Hematopoietic multipotent progenitor cell (in vitro differentiated cells): Measurements from ENCODE around the gene CFAP141. TPM values are rescaled to one million over a fixed set of nuclear protein-coding genes. Genes with fewer than 3 reads are reported as not detected.
"Not testable (repeated sequence)": the region's sequence is repeated elsewhere in the genome, so short reads cannot be mapped to it uniquely, and the experiment has no call there.

Source experiments
- DNase-seq, 3 donors: peaks; one replicate each; pipeline ENCODE4 v3.0.0-alpha.2; 2011 to 2015; ENCODE audit warnings: low read depth in 2 of 3, low spot score in 2 of 3
- total RNA-seq: library from RNA; depleted of rRNA; stranded (reverse); fragments of >200 nt; gene quantifications from one replicate; pipeline ENCODE4 v1.2.3, GENCODE V29; 2012

CFAP141 gene
- total RNA-seq, 1 donor: not detected

DNA sequence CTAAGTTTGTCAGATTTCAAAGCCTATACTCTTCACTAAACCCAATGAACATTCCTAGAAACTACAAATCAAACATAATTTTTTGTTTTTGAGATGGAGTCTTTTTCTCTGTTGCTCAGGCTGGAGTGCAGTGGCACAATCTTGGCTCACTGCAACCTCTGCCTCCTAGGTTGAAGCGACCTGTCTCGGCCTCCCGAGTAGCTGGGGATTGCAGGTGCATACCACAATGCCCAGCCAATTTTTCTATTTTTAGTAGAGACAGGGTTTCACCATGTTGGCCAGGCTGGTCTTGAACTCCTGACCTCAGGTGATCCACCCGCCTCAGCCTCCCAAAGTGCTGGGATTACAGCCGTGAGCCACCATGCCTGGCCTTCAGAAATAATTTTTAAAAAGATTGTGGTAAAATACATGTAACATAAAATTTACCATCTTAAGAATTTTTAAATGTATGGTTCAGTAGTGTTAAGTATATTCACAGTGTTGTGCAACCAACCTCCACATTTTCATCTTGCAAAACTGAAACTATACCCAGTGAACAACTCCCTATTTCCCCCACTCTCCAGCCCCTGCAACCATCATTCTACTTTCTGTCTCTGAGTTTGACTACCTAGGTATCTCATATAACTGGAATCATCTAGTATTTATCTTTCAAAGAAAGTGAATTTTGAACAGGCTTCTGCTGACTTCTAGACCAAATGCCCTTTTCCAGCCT lies 2.7 kb upstream of the CFAP141 start:
- DNase-seq: no peak

DNA sequence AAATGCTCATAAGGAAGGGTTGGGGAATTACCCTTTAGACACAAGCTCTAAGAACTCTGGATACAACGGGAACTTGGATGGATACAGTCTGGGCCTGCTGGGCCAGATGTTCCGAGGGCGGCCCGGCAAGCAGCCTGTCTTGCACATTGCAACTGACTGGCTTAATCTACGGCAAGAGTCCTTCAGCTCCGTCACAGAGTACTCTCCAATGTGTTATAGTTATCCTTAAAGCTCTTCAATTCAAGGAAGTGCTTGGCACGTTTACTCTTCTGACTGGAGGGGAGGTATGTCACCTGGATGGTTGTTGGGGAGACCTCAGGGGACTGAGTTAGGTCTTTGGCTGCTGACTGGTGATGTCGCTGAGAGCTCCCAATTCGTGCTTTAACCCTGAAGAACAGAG lies 1.1 kb upstream of the CFAP141 start:
- DNase-seq: no peak

DNA sequence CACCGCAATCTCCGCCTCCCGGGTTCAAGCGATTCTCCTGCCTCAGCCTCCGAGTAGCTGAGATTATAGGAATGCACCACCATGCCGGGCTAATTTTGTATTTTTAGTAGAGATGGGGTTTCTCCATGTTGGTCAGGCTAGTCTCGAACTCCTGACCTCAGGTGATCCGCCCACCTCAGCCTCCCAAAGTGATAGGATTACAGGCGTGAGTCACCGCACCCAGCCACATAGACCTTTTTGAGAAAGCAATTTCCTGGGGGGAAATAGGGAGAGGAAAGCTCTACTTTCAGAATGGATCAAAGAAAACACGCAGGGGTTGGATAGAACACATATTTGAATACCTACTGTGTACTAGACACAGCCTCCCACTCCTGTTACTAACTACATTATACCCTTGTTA lies 355 bp downstream of the CFAP141 start:
- not testable (repeated sequence) for DNase-seq

DNA sequence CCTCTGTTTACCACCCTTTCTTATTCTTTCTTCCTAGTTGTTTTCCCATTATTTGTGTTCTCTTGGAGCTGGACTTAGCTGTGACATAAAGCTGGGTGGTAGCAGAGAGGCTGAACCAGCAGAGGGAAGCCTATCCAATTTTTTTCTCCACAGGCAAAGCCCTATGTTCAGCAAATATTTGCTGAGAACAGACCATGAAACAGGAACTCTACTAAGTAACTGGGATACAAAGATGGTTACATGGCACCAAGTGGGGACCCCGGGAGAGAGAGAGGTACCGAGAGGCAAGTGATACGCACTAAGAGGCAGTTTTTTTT lies 6.6 kb downstream of the CFAP141 start:
- no peak for DNase-seq

DNA sequence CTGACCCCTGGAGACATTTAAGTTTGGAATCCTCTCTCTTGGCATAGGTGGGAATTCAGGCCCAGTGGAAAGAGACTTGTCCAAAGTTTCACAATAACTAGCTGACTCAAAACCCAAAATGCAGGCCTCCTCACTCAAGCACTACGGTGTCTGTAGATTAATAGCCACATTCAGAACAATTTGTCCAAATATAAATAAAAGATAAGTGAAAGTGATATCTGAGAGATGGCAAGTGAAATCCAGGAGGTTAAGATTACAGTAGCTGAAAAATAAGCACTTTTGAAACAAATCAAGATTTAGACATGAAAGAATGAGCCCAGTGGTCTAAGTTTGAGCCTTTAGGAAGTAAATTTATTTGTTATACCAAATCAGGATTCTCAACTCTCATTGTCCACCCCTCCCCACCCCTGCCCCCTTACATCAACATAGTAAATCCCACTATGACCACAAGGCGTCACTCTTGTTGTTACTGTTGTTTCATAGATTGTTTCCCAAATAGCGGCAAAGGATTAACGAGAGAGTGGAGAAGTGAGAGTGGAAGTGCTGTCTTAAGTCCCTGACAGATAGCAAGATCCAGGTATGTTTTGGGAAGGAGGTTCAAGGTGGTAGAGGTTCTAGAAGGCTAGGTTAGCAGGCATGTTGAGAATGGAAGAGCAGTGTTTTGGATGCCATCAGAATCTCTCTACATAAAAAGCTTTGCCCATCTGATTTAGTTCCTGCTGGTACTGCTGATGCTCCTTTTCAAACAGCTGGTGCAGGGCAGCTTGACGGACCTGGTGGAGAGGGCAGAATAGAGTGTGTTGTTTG lies 7.2 kb downstream of the CFAP141 start:
- peak; percentile 34 to 85 (median 65) for DNase-seq

DNA sequence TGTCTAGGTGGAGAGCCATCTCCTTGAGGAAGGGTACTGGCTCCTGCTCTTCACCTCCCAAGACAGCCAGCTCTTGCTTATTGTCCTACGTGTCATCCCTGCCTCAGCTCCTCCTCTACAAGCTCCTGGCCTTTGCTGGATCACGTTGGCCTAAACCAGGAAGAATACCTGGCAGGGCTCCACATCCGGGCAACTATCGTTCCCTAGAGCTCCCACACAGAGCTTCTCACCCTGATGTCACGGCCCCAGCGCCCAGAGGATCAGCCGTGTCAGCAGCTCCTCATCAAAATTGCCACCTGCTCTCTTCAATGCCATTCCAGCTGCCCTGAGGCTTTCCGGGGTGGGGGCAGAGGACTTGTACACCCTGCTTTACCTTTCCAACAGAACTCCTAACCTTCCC lies 12.3 kb downstream of the CFAP141 start:
- DNase-seq: no peak

DNA sequence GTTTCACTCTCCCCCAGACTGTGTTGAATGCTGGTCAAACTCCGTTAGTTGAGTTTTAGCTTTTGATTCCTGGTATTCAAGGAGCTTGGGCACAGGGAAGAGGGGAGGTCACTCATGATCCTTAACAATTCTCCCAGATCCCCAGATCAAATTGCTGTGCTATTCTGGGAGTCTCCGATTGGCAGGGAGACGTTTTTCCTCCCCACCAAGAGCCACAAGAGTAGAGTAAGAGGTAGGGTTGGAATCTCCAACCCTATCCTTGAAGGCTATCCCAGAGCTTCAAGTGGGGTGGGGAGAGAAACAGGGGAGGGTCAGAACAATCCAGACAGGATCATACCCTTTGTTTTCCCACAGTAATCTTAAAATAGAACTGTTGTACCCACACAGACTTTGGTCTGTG lies 13.7 kb downstream of the CFAP141 start:
- DNase-seq: no peak

DNA sequence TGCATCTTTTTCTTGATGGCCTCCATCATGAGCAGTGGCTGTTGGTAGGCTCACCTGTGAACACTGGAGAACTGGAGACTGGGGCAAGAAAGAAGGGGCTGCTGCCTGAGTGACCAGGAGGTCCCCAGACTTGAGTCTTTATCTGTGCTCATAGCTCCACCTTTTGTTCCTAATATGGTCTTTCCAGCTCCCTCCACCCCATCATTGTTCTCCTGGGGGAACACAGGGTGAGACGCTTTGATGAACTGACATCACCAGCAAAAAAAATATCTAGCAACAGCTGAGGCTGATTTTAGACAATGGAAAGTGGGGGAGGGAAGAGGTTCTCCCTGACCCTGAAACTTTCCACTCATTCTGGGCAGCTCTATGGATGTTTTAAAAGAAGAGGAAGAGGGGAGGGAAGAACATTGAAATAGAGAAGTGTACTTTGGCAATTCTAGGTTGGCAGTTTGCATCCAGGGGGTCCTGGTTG lies 14.1 kb downstream of the CFAP141 start, which contains the start of gene TPM3:
TPM3 (minus strand) TSS at position 111 of the 472 bp plus-strand sequence; CDS start at position 29, 82 bp downstream.
- peak in 1 of 3 donors; percentile 38 for DNase-seq

DNA sequence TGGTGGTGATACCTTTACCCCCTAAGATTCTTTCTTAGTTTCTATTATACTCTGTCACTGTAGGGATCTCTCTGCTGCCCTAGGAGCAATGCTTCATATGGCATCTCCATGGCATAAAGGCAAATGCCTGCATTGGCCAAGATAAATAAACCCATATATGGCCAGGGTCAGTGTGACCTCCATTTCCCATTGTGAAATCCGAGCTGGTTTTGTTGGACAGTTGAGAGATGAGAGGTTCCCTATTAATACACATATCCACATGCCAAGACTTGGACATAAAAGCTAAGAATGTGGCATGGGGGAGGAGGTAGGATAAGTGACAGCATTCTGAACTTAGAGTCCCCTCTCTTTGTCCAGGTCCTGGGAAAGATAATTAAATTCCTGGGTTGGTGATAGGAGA lies 15.6 kb downstream of the CFAP141 start:
- DNase-seq: no peak

DNA sequence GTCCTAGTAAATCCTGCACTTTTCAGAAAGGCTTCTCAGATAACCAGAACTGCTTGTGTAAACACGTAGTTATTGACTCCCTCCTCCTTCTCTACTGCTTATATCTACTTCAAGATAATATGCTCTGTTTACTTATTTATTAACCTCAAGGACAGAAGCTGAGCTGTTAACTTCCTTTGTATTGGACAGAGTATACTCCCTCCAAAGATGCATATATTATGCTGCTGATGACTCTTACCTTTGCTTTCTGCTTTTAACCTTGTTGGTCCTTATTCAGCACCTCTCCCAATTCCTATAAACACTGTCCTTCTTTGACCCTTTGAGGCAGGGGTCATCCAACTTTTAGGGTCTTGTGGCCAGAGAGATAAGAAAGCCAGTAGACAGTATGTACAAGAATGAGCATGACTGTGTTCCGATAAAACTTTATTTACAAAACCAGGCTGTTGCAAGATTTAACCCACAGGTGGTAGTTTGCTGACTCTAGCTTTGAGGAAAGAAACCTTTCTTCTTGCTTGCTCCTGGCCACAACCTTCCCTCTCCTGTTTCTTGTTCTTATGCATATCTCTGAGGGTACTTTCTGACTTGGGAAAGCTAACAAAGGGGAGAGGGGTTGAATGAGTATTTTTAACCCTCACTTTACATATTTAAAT lies 19.2 kb downstream of the CFAP141 start:
- no peak for DNase-seq

DNA sequence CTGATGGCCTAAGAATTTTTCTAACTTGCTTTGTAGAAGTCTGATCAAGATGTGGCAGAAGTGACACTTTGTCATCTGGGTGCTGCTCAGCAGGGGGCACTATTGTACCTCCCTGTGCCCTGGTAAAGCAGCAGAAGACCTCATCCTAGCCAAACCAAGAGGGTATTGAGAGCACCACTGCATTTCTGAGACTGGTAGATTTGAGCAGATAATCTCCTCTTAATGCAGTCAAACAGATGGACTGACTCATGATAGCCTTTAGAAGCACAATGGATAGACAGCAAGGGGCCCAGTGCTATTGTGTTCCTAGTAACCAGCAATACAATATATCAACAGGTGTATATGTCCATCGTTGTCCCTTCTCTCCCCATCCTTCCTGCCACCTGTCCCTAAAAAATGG lies 20.0 kb downstream of the CFAP141 start:
- peak in 2 of 3 donors; percentile 72 to 87 for DNase-seq

DNA sequence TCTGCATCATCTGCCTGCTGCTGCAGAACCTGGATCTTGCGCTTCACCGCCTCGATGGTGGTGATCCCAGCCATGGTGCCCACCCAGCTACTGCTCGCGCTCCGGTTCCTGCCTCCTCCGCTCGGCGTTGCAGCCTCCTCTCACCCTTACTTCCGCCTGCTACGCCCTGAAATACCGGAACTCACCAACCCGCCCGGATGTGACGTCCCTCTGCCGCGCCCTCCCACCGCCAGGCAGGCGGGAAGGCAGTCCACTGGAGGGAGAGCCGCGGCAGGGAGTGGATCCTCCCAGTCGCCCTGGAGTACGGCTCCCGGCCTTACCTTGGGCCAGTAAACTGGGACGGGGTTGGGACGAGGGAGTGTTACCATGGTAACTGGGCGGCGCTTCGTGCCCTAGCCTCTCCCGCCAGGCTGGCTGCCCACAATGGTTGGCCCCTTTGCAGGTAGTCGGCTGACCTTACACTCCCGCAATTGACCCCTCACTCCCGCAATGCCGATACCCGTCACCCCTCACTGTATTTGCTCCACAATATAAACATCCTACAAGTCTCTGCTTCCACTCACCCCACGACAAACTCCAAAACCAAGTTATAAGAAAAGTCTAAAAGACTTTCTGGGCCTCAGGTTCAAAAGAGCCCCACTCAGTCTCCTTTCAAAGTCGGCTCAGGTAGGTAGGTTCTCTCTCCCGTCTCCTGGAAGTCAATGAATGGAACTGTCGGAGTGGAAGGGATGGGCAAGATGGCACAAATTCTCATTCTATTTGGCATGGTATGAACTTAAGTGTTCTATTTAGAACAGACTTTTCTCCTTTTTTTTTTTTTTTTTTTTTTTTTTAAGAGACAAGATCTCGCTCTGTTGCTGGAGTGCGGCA lies 22.9 kb downstream of the CFAP141 start:
- peak; percentile 80 to 96 (median 95) for DNase-seq

DNA sequence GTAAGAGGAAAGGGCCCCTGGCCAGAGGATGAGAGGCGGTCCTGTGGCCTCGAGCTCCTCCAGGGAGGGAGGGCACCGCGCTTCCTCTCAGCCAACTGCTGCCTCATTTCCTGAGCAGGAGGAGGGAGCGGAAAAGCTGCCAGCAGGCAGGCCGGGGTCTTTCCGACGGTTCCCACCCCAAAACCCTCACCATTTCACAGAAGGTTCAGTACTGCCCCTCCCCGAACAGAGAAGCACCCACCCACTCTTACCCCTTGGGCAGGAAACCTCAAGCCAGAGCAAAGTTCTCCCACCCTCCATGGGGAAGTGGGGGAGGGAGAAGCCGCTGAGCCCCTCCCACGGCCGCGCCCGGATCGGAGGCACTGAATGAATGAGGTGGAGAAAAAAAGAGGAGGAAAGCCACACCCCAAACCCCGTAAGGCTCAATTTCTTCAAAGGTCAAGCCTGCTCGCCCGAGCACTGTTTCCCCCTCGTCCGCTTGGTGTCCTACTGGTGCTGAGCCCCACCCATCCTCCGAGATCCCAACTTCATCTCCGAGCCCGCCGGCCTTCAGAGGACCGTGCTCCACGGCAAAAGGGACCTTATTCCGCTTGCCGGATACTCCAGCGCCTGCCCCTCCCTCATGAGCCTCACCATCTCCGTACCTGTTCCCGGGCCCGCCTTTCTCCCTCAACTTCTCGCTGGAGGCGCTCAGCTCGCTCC lies 23.6 kb downstream of the CFAP141 start:
- DNase-seq: peak in 2 of 3 donors; percentile 96 to 98

DNA sequence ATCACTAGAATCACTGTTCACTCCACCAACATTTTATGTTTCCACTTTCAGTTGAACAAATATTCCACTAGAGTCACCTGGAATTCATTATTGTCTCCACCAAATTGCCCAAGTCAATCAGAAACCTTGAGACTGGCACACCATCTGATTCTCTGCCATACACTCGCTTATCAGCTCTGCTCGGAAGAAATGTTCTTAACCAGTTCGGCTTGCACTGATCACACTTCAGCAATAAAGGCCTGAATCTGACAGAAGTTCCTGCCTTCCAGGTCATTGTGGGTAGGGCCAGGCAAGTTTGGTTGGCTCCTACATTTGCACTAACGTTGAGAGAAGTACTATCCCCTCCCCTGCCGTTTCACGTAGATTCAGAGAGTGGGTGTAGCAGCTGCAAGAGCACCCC lies 24.2 kb downstream of the CFAP141 start:
- DNase-seq: no peak

DNA sequence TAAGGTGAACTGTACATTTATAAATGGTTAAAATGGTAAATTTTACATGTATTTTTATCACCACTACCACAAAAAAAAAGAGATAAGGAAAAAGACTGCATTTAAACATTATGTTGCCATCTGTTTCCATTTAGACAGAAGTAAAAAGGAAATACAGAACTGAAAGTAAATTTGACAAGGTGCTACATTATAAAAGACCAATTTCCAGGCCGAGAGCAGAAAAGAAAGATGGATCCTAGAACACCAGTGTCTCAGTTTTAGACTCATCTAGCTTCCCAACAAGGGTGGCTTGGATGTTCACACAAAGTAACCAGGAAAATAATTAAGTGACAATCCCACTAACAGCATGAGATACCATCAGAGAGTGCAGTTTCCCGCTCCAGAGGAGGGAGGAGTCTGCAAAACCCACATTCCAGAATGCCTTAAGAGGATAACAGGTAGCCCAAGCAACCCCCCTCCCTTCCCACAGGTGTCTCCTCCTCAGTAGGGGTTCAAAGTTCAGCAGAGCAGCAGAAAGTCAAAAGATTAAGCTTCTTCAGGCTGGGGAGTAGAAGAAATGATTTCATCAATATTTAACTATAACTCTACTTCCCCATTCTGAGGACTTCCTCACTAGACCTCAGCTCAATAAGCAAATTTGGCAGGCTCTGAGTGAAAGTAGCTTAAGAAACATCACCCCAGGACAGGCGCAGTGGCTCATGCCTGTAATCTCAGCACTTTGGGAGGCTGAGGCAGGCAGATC lies 26.0 kb downstream of the CFAP141 start:
- DNase-seq: peak in 1 of 3 donors; percentile 65

DNA sequence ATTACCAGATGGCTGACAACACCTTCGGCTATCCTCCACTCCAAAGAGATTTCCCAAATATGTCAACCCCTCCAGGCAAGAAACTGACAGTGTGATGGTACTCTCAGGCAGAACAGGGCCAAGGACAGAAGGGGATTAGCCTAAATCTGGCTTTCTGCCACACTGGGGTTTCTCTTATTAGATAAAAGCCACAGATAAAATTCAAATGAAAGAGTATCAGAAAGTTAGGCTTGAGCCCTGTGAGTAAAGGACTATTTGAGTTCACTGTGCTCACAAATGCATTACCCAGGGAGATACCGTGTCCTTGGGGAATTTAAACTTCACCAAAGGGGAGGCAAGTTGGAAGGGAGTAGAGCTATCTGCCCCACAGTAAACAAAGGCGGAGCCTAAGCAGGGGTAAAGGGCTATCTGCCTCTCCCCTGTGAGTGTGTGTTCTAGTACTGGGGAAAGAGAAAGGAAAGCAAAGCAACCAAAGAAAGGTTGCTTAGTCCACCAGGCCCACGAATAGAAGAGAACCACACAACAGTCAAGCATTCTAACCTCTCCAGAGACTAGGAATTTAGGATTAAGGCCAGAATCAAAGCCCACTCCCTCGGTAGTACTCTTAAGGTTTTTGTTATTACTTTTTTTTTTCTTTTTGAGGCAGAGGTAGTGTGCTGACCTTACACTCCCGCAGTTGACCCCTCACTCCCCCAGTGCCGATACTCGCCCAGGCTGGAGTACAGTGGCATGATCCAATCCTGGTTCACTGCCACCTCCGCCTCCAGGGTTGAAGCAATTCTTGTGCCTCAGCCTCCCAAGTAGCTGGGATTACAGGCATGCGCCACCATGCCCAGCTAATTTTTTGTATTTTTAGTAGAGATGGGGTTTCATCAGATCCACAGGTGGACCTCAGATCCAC lies 27.0 kb downstream of the CFAP141 start:
- DNase-seq: no peak

DNA sequence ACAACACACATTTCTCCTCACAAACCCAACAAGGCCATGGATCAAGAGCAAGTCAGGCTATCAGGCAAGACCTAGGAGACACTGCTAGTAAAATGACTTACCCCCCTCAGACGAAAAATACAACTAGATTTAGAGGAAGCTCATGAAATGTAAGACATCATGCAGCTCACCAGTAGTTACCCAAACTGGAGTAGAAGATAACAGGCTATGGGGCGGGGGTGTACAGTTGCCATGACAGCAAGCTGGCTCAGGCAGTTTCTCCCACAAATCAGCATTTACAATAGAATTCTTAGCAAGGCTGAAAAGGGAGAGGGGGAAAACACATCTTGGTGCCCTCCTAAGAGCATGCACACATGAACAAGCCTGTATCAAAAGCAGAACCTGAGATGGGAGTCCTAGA lies 28.1 kb downstream of the CFAP141 start:
- DNase-seq: peak in 1 of 3 donors; percentile 60

DNA sequence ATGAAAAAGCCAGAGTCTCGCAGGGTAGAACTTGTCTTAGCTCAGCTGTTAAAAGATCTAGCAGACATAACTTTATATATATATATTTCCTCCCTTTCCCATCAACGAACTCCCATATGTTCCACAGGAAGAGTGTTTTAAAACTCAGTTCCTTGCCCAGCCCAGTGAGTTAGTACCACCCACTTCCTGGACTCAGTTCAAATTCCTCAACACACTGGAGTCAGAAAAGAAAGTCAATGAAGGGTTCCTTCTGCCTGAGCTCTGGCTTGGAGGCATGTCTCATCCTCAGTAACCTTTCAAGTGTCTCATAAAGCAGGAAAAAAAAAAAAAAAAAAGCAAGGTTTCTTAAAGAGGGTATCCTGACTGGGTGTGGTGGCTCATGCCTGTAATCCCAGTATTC lies 29.8 kb downstream of the CFAP141 start:
- DNase-seq: peak in 1 of 3 donors; percentile 43
